WTC11 (cell line): ENCODE measurements around the gene MRC2. TPM values are rescaled to one million over a fixed set of nuclear protein-coding genes. Genes with fewer than 3 reads are reported as not detected.
"Not testable (repeated sequence)": the region's sequence is repeated elsewhere in the genome, so short reads cannot be mapped to it uniquely, and the experiment has no call there.

Experiments
- ATAC-seq: fragments of 200-7000 bp; cut with Tn5 transposase; 2 replicates; pipeline ENCODE4 v1.10.0; 2021; ENCODE audit warnings: mild to moderate bottlenecking, moderate library complexity
- CTCF ChIA-PET: fragments of 300-600 bp; sonication (Branson Sonifier 250); formaldehyde crosslinking; loops from one replicate; lab custom pipeline; 2021; ENCODE audit warnings: antibody characterized with exemption; lab: Charles Lee
- POLR2A ChIA-PET: fragments of 350-600 bp; sonication (Branson Sonifier 250); formaldehyde crosslinking; loops from one replicate; lab custom pipeline; 2021; ENCODE audit warnings: antibody characterized with exemption; lab: Charles Lee
- DNase-seq: peaks from one replicate; pipeline ENCODE4 v3.0.0; 2021; ENCODE audit warnings: low spot score
- H3K27ac Mint-ChIP-seq: 2 replicates; pipeline ENCODE4 v1.8.0; 2021; ENCODE audit warnings: mixed read lengths
- H3K27me3 Mint-ChIP-seq: 2 replicates; pipeline ENCODE4 v1.8.0; 2021; ENCODE audit warnings: low read depth, mild to moderate bottlenecking, moderate library complexity, mixed read lengths
- H3K36me3 Mint-ChIP-seq: 2 replicates; pipeline ENCODE4 v1.8.0; 2021; ENCODE audit warnings: mixed read lengths
- H3K4me1 Mint-ChIP-seq: 2 replicates; pipeline ENCODE4 v1.8.0; 2022; ENCODE audit warnings: mixed read lengths
- H3K4me3 Mint-ChIP-seq: 2 replicates; pipeline ENCODE4 v1.8.0; 2021; ENCODE audit warnings: mild to moderate bottlenecking, moderate library complexity, mixed read lengths
- H3K9me3 Mint-ChIP-seq: 2 replicates; pipeline ENCODE4 v1.8.0; 2021; ENCODE audit warnings: mixed read lengths
- ATF1 ChIP-seq: sonication (generic); formaldehyde crosslinking; IDR thresholded peaks from 2 replicates; pipeline ENCODE4 v1.8.1; 2023; ENCODE audit warnings: mild to moderate bottlenecking, moderate library complexity, missing genetic modification reagents
- CDX4 ChIP-seq: fragments of 250-450 bp; sonication (Bioruptor Pico); IDR thresholded peaks from 2 replicates; pipeline ENCODE4 v1.9.0; 2021; ENCODE audit warnings: moderate library complexity, mild to moderate bottlenecking, inconsistent platforms, borderline replicate concordance
- CREM ChIP-seq: sonication (generic); formaldehyde crosslinking; IDR thresholded peaks from 2 replicates; pipeline ENCODE4 v1.8.1; 2022; ENCODE audit warnings: mild to moderate bottlenecking, missing genetic modification reagents, moderate library complexity
- FOXJ3 ChIP-seq: sonication (generic); formaldehyde crosslinking; IDR thresholded peaks from 2 replicates; pipeline ENCODE4 v1.9.0; 2021; ENCODE audit warnings: missing genetic modification reagents, mild to moderate bottlenecking, borderline replicate concordance
- GABPB1 ChIP-seq: sonication (generic); formaldehyde crosslinking; IDR thresholded peaks from 2 replicates; pipeline ENCODE4 v1.8.1; 2023; ENCODE audit warnings: mild to moderate bottlenecking, missing genetic modification reagents
- GRHL2 ChIP-seq: fragments of 250-450 bp; sonication (Bioruptor Pico); IDR thresholded peaks from 2 replicates; pipeline ENCODE4 v1.8.0; 2022; ENCODE audit warnings: mild to moderate bottlenecking, moderate library complexity; ENCODE audit not compliant: insufficient replicate concordance, severe bottlenecking
- IRF2 ChIP-seq: sonication (generic); formaldehyde crosslinking; IDR thresholded peaks from 2 replicates; pipeline ENCODE4 v1.8.0; 2022; ENCODE audit warnings: low read depth, missing genetic modification reagents, borderline replicate concordance
- JAZF1 ChIP-seq: fragments of 250-450 bp; sonication (Bioruptor Pico); IDR thresholded peaks from 2 replicates; pipeline ENCODE4 v1.9.0; 2021; ENCODE audit warnings: moderate library complexity, mild to moderate bottlenecking, inconsistent platforms
- MAX ChIP-seq: sonication (generic); formaldehyde crosslinking; IDR thresholded peaks from 2 replicates; pipeline ENCODE4 v1.8.0; 2022; ENCODE audit warnings: mild to moderate bottlenecking, missing genetic modification reagents
- NR2C2 ChIP-seq: sonication (generic); formaldehyde crosslinking; IDR thresholded peaks from 2 replicates; pipeline ENCODE4 v1.8.0; 2022; ENCODE audit warnings: mild to moderate bottlenecking, missing genetic modification reagents
- ZNF121 ChIP-seq: sonication (generic); formaldehyde crosslinking; IDR thresholded peaks from 2 replicates; pipeline ENCODE4 v1.8.0; 2023; ENCODE audit warnings: missing genetic modification reagents
- ZNF425 ChIP-seq: fragments of 250-450 bp; sonication (Bioruptor Pico); conservative IDR thresholded peaks from 2 replicates; pipeline ENCODE4 v1.9.0; 2021; ENCODE audit warnings: mild to moderate bottlenecking
- total RNA-seq: library from RNA; stranded (reverse); gene quantifications from 3 replicates; pipeline ENCODE4 v1.2.3, GENCODE V29; 2021
- TF ChIP-seq, protein P1 (sequence below): sonication (generic); formaldehyde crosslinking; IDR thresholded peaks from 2 replicates; pipeline ENCODE4 v1.8.1; 2023; ENCODE audit warnings: mild to moderate bottlenecking, missing genetic modification reagents, moderate library complexity
- TF ChIP-seq, protein P2 (sequence below): fragments of 200-600 bp; IDR thresholded peaks from 2 replicates; pipeline ENCODE4 v1.8.0; 2022; ENCODE audit warnings: antibody characterized with exemption
- TF ChIP-seq, protein P3 (sequence below): sonication (generic); formaldehyde crosslinking; IDR thresholded peaks from 2 replicates; pipeline ENCODE4 v1.8.1; 2023; ENCODE audit warnings: mild to moderate bottlenecking, missing genetic modification reagents

MRC2 gene
- total RNA-seq, 1 experiment from 2014 or later = 35.3 TPM

DNA sequence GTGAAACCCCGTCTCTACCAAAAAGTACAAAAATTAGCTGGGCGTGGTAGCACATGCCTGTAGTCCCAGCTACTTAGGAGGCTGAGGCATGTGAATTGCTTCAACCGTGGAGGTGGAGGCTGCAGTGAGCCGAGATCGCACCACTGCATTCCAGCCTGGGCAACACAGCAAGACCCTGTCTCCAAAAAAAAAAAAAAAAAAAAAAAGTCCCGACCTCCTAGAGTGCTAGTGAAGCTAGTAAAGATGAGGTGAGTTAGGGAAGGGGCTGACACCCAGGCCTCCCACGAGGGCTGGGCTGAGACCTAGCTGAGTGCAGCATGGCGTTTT lies 64.1 kb downstream of the MRC2 start:
- not testable (repeated sequence) for H3K4me3 Mint-ChIP-seq
- CTCF ChIA-PET = interaction anchor here (0.7 to 3.3 kb wide), 4 partner anchors 10 to 54 kb away, joined by 3 to 19 read pairs (median 14); no protein-coding TSS in a partner anchor
- TF ChIP-seq ZNF121 (CRISPR knock-in tag) = peak; percentile 64; the same call in 1 of the 2 replicates
- TF ChIP-seq, all 79 proteins: peak for 1; not testable (repeated sequence) for 78
- not testable (repeated sequence) for H3K27ac Mint-ChIP-seq, H3K9me3 Mint-ChIP-seq, H3K27me3 Mint-ChIP-seq, H3K36me3 Mint-ChIP-seq, ATAC-seq, DNase-seq
- POLR2A ChIA-PET = interaction anchor here (0.6 kb wide), 2 partner anchors 151 to 762 kb away, joined by 3 to 6 read pairs; no protein-coding TSS in a partner anchor
- H3K4me1 Mint-ChIP-seq = peaks cover 10% of the 10 kb centered on the region

DNA sequence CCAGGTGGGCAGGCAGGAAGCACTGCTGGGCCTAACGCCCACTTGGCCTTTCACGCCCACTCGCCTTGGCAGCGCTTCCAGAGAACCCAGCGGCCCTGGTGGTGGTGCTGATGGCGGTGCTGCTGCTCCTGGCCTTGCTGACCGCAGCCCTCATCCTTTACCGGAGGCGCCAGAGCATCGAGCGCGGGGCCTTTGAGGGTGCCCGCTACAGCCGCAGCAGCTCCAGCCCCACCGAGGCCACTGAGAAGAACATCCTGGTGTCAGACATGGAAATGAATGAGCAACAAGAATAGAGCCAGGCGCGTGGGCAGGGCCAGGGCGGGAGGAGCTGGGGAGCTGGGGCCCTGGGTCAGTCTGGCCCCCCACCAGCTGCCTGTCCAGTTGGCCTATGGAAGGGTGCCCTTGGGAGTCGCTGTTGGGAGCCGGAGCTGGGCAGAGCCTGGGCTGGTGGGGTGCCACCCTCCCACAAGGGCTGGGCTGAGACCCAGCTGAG lies 64.7 kb downstream of the MRC2 start:
- Mint-ChIP-seq H3K4me3 (no peak overlapping the region), H3K9me3 (no peaks in the 10 kb centered on the region), H3K27ac (no peak overlapping the region), H3K4me1 (peaks cover 10% of the 10 kb centered on the region), H3K27me3 (no peaks in the 10 kb centered on the region), H3K36me3 (no peaks in the 10 kb centered on the region)
- CTCF ChIA-PET = interaction anchor here (0.6 to 3.3 kb wide), 8 partner anchors 11 to 63 kb away, joined by 3 to 19 read pairs (median 4); no protein-coding TSS in a partner anchor
- POLR2A ChIA-PET = interaction anchor here (0.6 kb wide), 2 partner anchors 150 to 762 kb away, joined by 3 to 6 read pairs; no protein-coding TSS in a partner anchor
- DNase-seq (no peak), ATAC-seq (no peak)
- TF ChIP-seq, protein P1, sequence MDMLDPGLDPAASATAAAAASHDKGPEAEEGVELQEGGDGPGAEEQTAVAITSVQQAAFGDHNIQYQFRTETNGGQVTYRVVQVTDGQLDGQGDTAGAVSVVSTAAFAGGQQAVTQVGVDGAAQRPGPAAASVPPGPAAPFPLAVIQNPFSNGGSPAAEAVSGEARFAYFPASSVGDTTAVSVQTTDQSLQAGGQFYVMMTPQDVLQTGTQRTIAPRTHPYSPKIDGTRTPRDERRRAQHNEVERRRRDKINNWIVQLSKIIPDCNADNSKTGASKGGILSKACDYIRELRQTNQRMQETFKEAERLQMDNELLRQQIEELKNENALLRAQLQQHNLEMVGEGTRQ (CRISPR knock-in tag) = no peak
- TF ChIP-seq IRF2 = no peak
- no peak for TF ChIP-seq MAX
- TF ChIP-seq FOXJ3 = no peak

GRCh38 chr17:62692721-62693431 lies 65.4 kb downstream of the MRC2 start:
- ChIA-PET POLR2A (interaction anchor here (0.6 kb wide), 1 partner anchor 18 kb away, joined by 6 read pairs; no protein-coding TSS in a partner anchor), CTCF (interaction anchor here (0.6 to 3.3 kb wide), 20 partner anchors 12 to 733 kb away, joined by 3 to 19 read pairs (median 4); no protein-coding TSS in a partner anchor)
- H3K36me3 Mint-ChIP-seq = no peaks in the 10 kb centered on the region
- DNase-seq = peak; percentile 78
- H3K9me3 Mint-ChIP-seq = no peaks in the 10 kb centered on the region
- no peaks in the 10 kb centered on the region; the same call in 1 of the 2 replicates for H3K27me3 Mint-ChIP-seq
- H3K27ac Mint-ChIP-seq = no peak overlapping the region
- peaks cover 10% of the 10 kb centered on the region for H3K4me1 Mint-ChIP-seq
- no peak for TF ChIP-seq CDX4 (CRISPR knock-in tag)
- TF ChIP-seq, protein P2, sequence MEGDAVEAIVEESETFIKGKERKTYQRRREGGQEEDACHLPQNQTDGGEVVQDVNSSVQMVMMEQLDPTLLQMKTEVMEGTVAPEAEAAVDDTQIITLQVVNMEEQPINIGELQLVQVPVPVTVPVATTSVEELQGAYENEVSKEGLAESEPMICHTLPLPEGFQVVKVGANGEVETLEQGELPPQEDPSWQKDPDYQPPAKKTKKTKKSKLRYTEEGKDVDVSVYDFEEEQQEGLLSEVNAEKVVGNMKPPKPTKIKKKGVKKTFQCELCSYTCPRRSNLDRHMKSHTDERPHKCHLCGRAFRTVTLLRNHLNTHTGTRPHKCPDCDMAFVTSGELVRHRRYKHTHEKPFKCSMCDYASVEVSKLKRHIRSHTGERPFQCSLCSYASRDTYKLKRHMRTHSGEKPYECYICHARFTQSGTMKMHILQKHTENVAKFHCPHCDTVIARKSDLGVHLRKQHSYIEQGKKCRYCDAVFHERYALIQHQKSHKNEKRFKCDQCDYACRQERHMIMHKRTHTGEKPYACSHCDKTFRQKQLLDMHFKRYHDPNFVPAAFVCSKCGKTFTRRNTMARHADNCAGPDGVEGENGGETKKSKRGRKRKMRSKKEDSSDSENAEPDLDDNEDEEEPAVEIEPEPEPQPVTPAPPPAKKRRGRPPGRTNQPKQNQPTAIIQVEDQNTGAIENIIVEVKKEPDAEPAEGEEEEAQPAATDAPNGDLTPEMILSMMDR = peak; percentile 26; the same call in 1 of the 2 replicates
- peak; percentile 88 for ATAC-seq
- H3K4me3 Mint-ChIP-seq = no peak overlapping the region

DNA sequence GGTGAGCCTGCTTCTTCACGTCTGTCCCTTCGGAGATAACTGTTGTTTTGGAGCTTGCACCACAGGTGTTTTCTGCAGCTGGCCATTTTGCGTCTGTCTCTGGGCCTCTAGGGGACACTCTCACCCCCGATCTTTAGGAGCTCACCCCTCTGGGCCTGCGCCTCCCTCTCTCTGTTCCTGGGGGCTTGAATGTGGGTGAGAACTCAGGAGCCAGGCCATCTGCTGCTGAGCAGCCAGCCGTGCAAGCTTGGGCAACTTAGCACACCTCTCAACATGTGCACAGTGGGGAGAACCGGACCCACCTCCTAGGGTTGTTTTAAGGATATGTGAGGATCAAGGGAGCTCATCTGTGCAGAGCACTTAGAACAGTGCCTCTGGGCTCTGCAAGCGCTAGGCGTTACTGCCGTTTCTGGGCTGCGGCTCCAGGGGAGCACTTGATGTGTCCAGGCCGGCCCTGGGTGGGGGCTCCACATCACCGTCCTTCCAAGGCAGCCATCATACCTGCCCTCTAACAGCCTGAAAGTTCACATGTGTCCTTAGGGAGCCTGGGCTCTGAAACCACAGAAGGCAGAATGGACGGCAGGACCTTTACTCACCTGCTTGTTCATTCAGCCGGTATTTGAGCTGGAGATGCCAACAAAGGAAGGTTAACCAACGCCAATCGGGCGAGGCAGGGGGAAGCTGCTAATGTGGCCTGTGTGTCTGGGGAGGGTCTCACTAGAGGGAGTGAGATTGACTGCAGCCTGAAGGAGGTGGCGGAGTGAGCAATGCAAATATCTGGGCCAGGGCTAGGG lies 66.3 kb downstream of the MRC2 start:
- peaks cover 10% of the 10 kb centered on the region for H3K4me1 Mint-ChIP-seq
- no peaks in the 10 kb centered on the region for H3K36me3 Mint-ChIP-seq
- no peak for DNase-seq
- ATAC-seq = peak; percentile 11
- POLR2A ChIA-PET = interaction anchor here (0.6 kb wide), 1 partner anchor 19 kb away, joined by 6 read pairs; no protein-coding TSS in a partner anchor
- H3K9me3 Mint-ChIP-seq = no peaks in the 10 kb centered on the region
- H3K27ac Mint-ChIP-seq = peak overlapping the region; percentile 56; the same call in 1 of the 2 replicates
- H3K27me3 Mint-ChIP-seq = no peaks in the 10 kb centered on the region; the same call in 1 of the 2 replicates
- no peak overlapping the region for H3K4me3 Mint-ChIP-seq
- CTCF ChIA-PET = interaction anchor here (0.6 to 3.3 kb wide), 19 partner anchors 8 to 732 kb away, joined by 3 to 19 read pairs (median 4); no protein-coding TSS in a partner anchor
- no peak for TF ChIP-seq ZNF425 (CRISPR knock-in tag)
- TF ChIP-seq, protein P3, sequence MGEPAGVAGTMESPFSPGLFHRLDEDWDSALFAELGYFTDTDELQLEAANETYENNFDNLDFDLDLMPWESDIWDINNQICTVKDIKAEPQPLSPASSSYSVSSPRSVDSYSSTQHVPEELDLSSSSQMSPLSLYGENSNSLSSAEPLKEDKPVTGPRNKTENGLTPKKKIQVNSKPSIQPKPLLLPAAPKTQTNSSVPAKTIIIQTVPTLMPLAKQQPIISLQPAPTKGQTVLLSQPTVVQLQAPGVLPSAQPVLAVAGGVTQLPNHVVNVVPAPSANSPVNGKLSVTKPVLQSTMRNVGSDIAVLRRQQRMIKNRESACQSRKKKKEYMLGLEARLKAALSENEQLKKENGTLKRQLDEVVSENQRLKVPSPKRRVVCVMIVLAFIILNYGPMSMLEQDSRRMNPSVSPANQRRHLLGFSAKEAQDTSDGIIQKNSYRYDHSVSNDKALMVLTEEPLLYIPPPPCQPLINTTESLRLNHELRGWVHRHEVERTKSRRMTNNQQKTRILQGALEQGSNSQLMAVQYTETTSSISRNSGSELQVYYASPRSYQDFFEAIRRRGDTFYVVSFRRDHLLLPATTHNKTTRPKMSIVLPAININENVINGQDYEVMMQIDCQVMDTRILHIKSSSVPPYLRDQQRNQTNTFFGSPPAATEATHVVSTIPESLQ (CRISPR knock-in tag) = no peak
- no peak for TF ChIP-seq GRHL2 (CRISPR knock-in tag)
- TF ChIP-seq GABPB1 (CRISPR knock-in tag) = no peak
- no peak for TF ChIP-seq CREM (CRISPR knock-in tag)
- no peak for TF ChIP-seq NR2C2 (CRISPR knock-in tag)
- no peak for TF ChIP-seq ATF1 (CRISPR knock-in tag)
- no peak for TF ChIP-seq JAZF1 (CRISPR knock-in tag)
